Keratinocyte (primary cell): ENCODE results near the gene MYCBPAP. TPM values are rescaled to one million over a fixed set of nuclear protein-coding genes. Genes with fewer than 3 reads are reported as not detected.

Experiments
- DNase-seq: peaks from one replicate; pipeline ENCODE4 v3.0.0-alpha.2; 2011; ENCODE audit warnings: low read depth, missing footprints, low spot score
- FAIRE-seq: peaks from 2 replicates; lab custom pipeline; 2011; peaks lifted over from hg19 to GRCh38; lab: Jason Lieb, UNC
- H2AFZ ChIP-seq: 2 replicates; pipeline ENCODE4 v1.6.0; 2012; ENCODE audit warnings: low read length, control low read depth, inconsistent platforms; ENCODE audit not compliant: control insufficient read depth
- H3K27ac ChIP-seq: 2 replicates; pipeline ENCODE4 v1.5.1; 2011; ENCODE audit warnings: low read length; ENCODE audit not compliant: control insufficient read depth, insufficient read depth
- H3K27me3 ChIP-seq: 3 replicates; pipeline ENCODE4 v1.6.0; 2011; ENCODE audit warnings: low read length; ENCODE audit not compliant: control insufficient read depth, insufficient read depth; ENCODE audit errors: extremely low read depth
- H3K36me3 ChIP-seq, 2 experiments: 2 replicates in 1 of 2; 3 replicates in 1 of 2; pipeline ENCODE4 v1.5.1; 2011; ENCODE audit warnings: low read length in 2 of 2, mild to moderate bottlenecking in 1 of 2; ENCODE audit not compliant: control insufficient read depth in 2 of 2, insufficient read depth in 2 of 2; ENCODE audit errors: extremely low read depth in 1 of 2
- H3K4me1 ChIP-seq: 3 replicates; pipeline ENCODE4 v1.5.1; 2011; ENCODE audit warnings: low read length; ENCODE audit not compliant: control insufficient read depth, insufficient read depth; ENCODE audit errors: extremely low read depth
- H3K4me2 ChIP-seq: 3 replicates; pipeline ENCODE4 v1.6.0; 2011; ENCODE audit warnings: low read depth, low read length; ENCODE audit not compliant: control insufficient read depth, insufficient read depth; ENCODE audit errors: extremely low read depth
- H3K4me3 ChIP-seq, 3 experiments: fragments of 200-600 bp in 1 of 3; sonication (generic) in 1 of 3; 2 replicates in 2 of 3; 3 replicates in 1 of 3; pipeline ENCODE4 v1.5.1; 2011 to 2016; ENCODE audit warnings: low read length in 3 of 3, mild to moderate bottlenecking in 3 of 3, control low read depth in 2 of 3, inconsistent platforms in 1 of 3, low read depth in 1 of 3, mixed read lengths in 1 of 3, mixed run types in 1 of 3, moderate library complexity in 1 of 3; ENCODE audit not compliant: control insufficient read depth in 2 of 3, insufficient read depth in 2 of 3; ENCODE audit errors: extremely low read depth in 1 of 3
- H3K79me2 ChIP-seq: 2 replicates; pipeline ENCODE4 v1.6.0; 2012; ENCODE audit warnings: low read length; ENCODE audit not compliant: control insufficient read depth, insufficient read depth
- H3K9ac ChIP-seq: 3 replicates; pipeline ENCODE4 v1.6.0; 2011; ENCODE audit warnings: low read length; ENCODE audit not compliant: control insufficient read depth, insufficient read depth; ENCODE audit errors: extremely low read depth
- H3K9me1 ChIP-seq: 3 replicates; pipeline ENCODE4 v1.6.0; 2011; ENCODE audit warnings: low read length; ENCODE audit not compliant: control insufficient read depth, insufficient read depth; ENCODE audit errors: extremely low read depth
- H3K9me3 ChIP-seq: 2 replicates; pipeline ENCODE4 v1.5.1; 2012; ENCODE audit warnings: low read depth, low read length; ENCODE audit not compliant: control insufficient read depth
- H4K20me1 ChIP-seq: 3 replicates; pipeline ENCODE4 v1.6.0; 2011; ENCODE audit warnings: low read length; ENCODE audit not compliant: control insufficient read depth, insufficient read depth; ENCODE audit errors: extremely low read depth
- EZH2 ChIP-seq: IDR thresholded peaks from one replicate; pipeline ENCODE4 v1.6.1; 2012; ENCODE audit warnings: inconsistent platforms, mild to moderate bottlenecking, low read length, moderate library complexity
- dilution Hi-C: fragments of 300-500 bp; cut with MboI; formaldehyde crosslinking; loops from one replicate; pipeline ENCODE4 v1.7.0; 2020; ENCODE audit warnings: low sequenced_read_pairs; ENCODE audit not compliant: extremely low pct_ligation_motif_present
- polyA plus RNA-seq, 5 experiments: library from polyadenylated mRNA; depleted of rRNA in 3 of 5; stranded (reverse) in 3 of 5; stranded (forward) in 1 of 5; unstranded in 1 of 5; fragments of >200 nt; gene quantifications; 1 replicate in 1 of 5; 2 replicates in 3 of 5; 3 replicates in 1 of 5; pipeline versions ENCODE4 v1.2.1 to v1.2.3, GENCODE V29; 2011 to 2012; ENCODE audit warnings: missing spikeins in 2 of 5, low read depth in 1 of 5, low replicate concordance in 1 of 5
- TF ChIP-seq, protein P1 (sequence below), 3 experiments: IDR thresholded peaks in 1 of 3; conservative IDR thresholded peaks in 1 of 3; optimal IDR thresholded peaks in 1 of 3; 2 replicates in 2 of 3; 3 replicates in 1 of 3; pipeline versions ENCODE3 to v1.5.1; 2011; ENCODE audit warnings: low read length in 3 of 3, mild to moderate bottlenecking in 3 of 3, moderate library complexity in 2 of 3, control low read depth in 1 of 3, inconsistent platforms in 1 of 3; ENCODE audit not compliant: insufficient read depth in 2 of 3; ENCODE audit errors: extremely low read depth in 1 of 3

The MYCBPAP gene
- polyA plus RNA-seq, 1 donor (not counting 4 experiments of a cell fraction or from before 2014, with no cell fraction given): 9.5 TPM

DNA sequence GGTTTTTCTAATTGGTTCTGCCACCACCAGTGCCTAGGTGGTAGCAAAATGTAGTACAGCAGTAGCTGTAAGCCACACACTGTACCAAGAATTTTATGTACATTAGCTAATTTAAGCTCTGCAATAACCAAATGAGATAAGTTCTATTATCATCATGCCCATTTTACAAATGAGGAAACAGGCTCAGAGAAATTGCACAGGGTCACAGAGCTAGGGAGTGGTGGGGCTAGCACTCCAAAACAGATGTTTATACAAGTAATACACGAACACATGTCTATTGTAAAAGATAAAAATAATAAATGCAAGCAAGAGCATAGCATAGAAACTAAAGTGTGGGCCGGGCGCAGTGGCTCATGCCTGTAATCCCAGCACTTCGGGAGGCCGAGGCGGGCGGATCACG, 16.0 kb upstream of the MYCBPAP start:
- H3K79me2 ChIP-seq: no peaks in the 10 kb centered on the region
- H3K9ac ChIP-seq: no peak overlapping the region
- no peak overlapping the region for H3K4me2 ChIP-seq
- no peaks in the 10 kb centered on the region for H3K27me3 ChIP-seq
- H3K9me3 ChIP-seq: no peaks in the 10 kb centered on the region
- H3K36me3 ChIP-seq: no peaks in the 10 kb centered on the region
- FAIRE-seq (no peak), DNase-seq (no peak)
- H3K4me1 ChIP-seq: peaks cover 14% of the 10 kb centered on the region
- no peaks in the 10 kb centered on the region for H3K9me1 ChIP-seq
- no peaks in the 10 kb centered on the region for H4K20me1 ChIP-seq
- H3K27ac ChIP-seq: no peak overlapping the region
- TF ChIP-seq EZH2: no peak
- TF ChIP-seq, protein P1, sequence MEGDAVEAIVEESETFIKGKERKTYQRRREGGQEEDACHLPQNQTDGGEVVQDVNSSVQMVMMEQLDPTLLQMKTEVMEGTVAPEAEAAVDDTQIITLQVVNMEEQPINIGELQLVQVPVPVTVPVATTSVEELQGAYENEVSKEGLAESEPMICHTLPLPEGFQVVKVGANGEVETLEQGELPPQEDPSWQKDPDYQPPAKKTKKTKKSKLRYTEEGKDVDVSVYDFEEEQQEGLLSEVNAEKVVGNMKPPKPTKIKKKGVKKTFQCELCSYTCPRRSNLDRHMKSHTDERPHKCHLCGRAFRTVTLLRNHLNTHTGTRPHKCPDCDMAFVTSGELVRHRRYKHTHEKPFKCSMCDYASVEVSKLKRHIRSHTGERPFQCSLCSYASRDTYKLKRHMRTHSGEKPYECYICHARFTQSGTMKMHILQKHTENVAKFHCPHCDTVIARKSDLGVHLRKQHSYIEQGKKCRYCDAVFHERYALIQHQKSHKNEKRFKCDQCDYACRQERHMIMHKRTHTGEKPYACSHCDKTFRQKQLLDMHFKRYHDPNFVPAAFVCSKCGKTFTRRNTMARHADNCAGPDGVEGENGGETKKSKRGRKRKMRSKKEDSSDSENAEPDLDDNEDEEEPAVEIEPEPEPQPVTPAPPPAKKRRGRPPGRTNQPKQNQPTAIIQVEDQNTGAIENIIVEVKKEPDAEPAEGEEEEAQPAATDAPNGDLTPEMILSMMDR (optimal IDR thresholded peaks at IDR 0.05 in 1 of 3, IDR thresholded peaks at IDR 0.05 in 1 of 3, conservative IDR thresholded peaks at IDR 0.05 in 1 of 3; ENCODE audit: extremely low read depth in 1 of 3, insufficient read depth in 2 of 3, low read length in 3 of 3): no peak
- no peak overlapping the region for H3K4me3 ChIP-seq
- dilution Hi-C loops: no loop called here
- H2AFZ ChIP-seq: no peak overlapping the region

DNA sequence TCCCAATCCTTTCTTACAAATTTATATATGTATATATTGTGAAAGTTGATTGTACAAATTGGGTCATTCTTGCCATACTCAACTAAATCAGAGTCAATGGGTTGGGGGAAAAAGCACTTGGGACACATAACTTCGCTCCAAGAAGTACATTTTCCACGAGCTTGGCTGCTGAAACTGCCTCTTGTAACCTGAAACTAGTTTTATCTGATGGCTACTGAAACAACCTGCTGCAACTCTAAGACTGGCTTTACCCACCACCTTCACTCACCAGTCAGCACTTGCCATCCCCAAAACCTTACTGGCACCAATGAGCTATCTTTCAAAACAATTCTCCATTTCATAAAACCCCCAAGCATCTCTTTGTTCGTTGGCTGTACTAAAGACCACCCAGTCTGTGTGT, 14.5 kb upstream of the MYCBPAP start:
- no peaks in the 10 kb centered on the region for H3K27me3 ChIP-seq
- H3K4me3 ChIP-seq: no peak overlapping the region
- H4K20me1 ChIP-seq: no peaks in the 10 kb centered on the region
- H3K9me1 ChIP-seq: no peaks in the 10 kb centered on the region
- peaks cover 10% of the 10 kb centered on the region for H3K4me1 ChIP-seq
- no peak overlapping the region for H3K9ac ChIP-seq
- no peak for DNase-seq
- no peak overlapping the region for H2AFZ ChIP-seq
- H3K79me2 ChIP-seq: no peaks in the 10 kb centered on the region
- FAIRE-seq: no peak
- TF ChIP-seq, protein P1 (optimal IDR thresholded peaks at IDR 0.05 in 1 of 3, IDR thresholded peaks at IDR 0.05 in 1 of 3, conservative IDR thresholded peaks at IDR 0.05 in 1 of 3; ENCODE audit: extremely low read depth in 1 of 3, insufficient read depth in 2 of 3, low read length in 3 of 3): no peak
- TF ChIP-seq EZH2: no peak
- H3K36me3 ChIP-seq: no peaks in the 10 kb centered on the region
- no peaks in the 10 kb centered on the region for H3K9me3 ChIP-seq
- H3K4me2 ChIP-seq: no peak overlapping the region
- dilution Hi-C loops: no loop called here
- H3K27ac ChIP-seq: no peak overlapping the region
